ENCODE measurements around the gene NCKAP5.

DNA sequence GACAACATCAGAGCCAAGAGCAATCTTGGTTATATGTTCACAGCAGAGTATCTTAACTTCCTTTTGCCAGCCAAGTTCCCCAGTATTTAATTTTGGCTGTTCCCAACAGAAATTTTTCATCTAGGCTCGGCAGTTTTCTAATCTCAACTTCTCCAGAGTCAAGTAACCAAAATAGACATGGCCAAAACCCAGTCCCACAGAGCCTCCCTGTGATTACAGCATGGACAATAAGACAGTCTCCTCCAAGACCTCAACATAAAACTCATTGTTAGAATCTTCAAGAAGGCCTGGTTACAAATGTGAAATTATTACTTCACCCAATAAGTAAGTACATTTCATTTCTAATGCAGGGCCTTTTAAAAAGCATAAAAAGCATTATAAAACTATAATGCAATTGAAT is 445.7 kb downstream of the NCKAP5 start:
- no peak for TF ChIP-seq CTCF (IDR thresholded peaks at IDR 0.05)
- no peak for TF ChIP-seq POLR2A (IDR thresholded peaks at IDR 0.05)
